CD14-positive monocyte (primary cell): ENCODE results near the gene PCBP3. TPM values are rescaled to one million over a fixed set of nuclear protein-coding genes. Genes with fewer than 3 reads are reported as not detected.

Source experiments
- DNase-seq, 3 donors: peaks; one replicate each; pipeline ENCODE4 v3.0.0-alpha.2; 2011 to 2022
- H2AFZ ChIP-seq: 2 replicates; pipeline ENCODE4 v1.6.0; 2012; ENCODE audit warnings: mild to moderate bottlenecking, low read depth, low read length, inconsistent platforms; ENCODE audit not compliant: insufficient read depth, poor library complexity, severe bottlenecking
- H3K27ac ChIP-seq, 2 donors: 1 replicate in 1 of 2; 2 replicates in 1 of 2; pipeline ENCODE4 v1.5.1; 2012 to 2013; ENCODE audit warnings: low read length in 2 of 2, control low read depth in 1 of 2, inconsistent platforms in 1 of 2, low read depth in 1 of 2, mild to moderate bottlenecking in 1 of 2
- H3K27me3 ChIP-seq, 2 donors: one replicate each; pipeline versions ENCODE4 v1.6.0 to v1.6.1; 2011 to 2013; ENCODE audit warnings: low read length in 2 of 2; ENCODE audit not compliant: control insufficient read depth in 2 of 2, insufficient read depth in 2 of 2
- H3K36me3 ChIP-seq, 2 donors: replicated peaks in 1 of 2; 1 replicate in 1 of 2; 2 replicates in 1 of 2; pipeline versions ENCODE4 v1.5.1 to v1.6.1; 2012 to 2013; ENCODE audit warnings: low read length in 2 of 2, control low read depth in 1 of 2, inconsistent platforms in 1 of 2, mild to moderate bottlenecking in 1 of 2; ENCODE audit not compliant: insufficient read depth in 2 of 2, control insufficient read depth in 1 of 2
- H3K4me1 ChIP-seq, 2 donors: 1 replicate in 1 of 2; 2 replicates in 1 of 2; pipeline versions ENCODE4 v1.5.1 to v1.6.1; 2012 to 2013; ENCODE audit warnings: low read length in 2 of 2, control low read depth in 1 of 2, inconsistent platforms in 1 of 2, mild to moderate bottlenecking in 1 of 2, moderate library complexity in 1 of 2; ENCODE audit not compliant: insufficient read depth in 2 of 2, control insufficient read depth in 1 of 2
- H3K4me2 ChIP-seq: replicated peaks from 2 replicates; pipeline ENCODE3; 2012; ENCODE audit warnings: low read length, moderate library complexity, mild to moderate bottlenecking; ENCODE audit not compliant: poor library complexity, severe bottlenecking; ENCODE audit errors: extremely low read depth
- H3K4me3 ChIP-seq, 3 experiments: fragments of 200-600 bp in 1 of 3; sonication (generic) in 1 of 3; replicated peaks in 1 of 3; 1 replicate in 2 of 3; 2 replicates in 1 of 3; pipeline ENCODE4 v1.5.1; 2011 to 2013; ENCODE audit warnings: low read length in 3 of 3, mild to moderate bottlenecking in 3 of 3, control low read depth in 2 of 3, low read depth in 2 of 3, inconsistent platforms in 1 of 3, moderate library complexity in 1 of 3
- H3K79me2 ChIP-seq: 2 replicates; pipeline ENCODE4 v1.6.0; 2012; ENCODE audit warnings: mild to moderate bottlenecking, control low read depth, inconsistent platforms, low read length, moderate library complexity; ENCODE audit not compliant: insufficient read depth
- H3K9ac ChIP-seq: 2 replicates; pipeline ENCODE4 v1.6.0; 2017; ENCODE audit warnings: low read length, mild to moderate bottlenecking; ENCODE audit not compliant: insufficient read depth, poor library complexity, severe bottlenecking
- H3K9me3 ChIP-seq, 2 donors: replicated peaks in 1 of 2; 1 replicate in 1 of 2; 2 replicates in 1 of 2; pipeline versions ENCODE4 v1.5.1 to v1.6.1; 2012 to 2013; ENCODE audit warnings: low read length in 2 of 2, control low read depth in 1 of 2; ENCODE audit not compliant: control insufficient read depth in 1 of 2, insufficient read depth in 1 of 2
- H4K20me1 ChIP-seq: 2 replicates; pipeline ENCODE4 v1.6.0; 2012; ENCODE audit warnings: mild to moderate bottlenecking, low read length, control low read depth, moderate library complexity; ENCODE audit not compliant: insufficient read depth
- H3K27ac Mint-ChIP-seq, 7 donors: one replicate each; pipeline ENCODE4 v1.8.0; 2020; ENCODE audit warnings: mild to moderate bottlenecking in 7 of 7, mixed read lengths in 7 of 7, moderate library complexity in 6 of 7, inconsistent platforms in 2 of 7
- H3K27me3 Mint-ChIP-seq, 3 donors: one replicate each; pipeline ENCODE4 v1.8.0; 2021 to 2022; ENCODE audit warnings: low read depth in 3 of 3, mild to moderate bottlenecking in 3 of 3, mixed read lengths in 3 of 3, moderate library complexity in 3 of 3, inconsistent platforms in 1 of 3
- H3K36me3 Mint-ChIP-seq, 2 donors: one replicate each; pipeline ENCODE4 v1.8.0; 2020; ENCODE audit warnings: mixed read lengths in 2 of 2, inconsistent platforms in 1 of 2, mild to moderate bottlenecking in 1 of 2
- H3K4me1 Mint-ChIP-seq: one replicate; pipeline ENCODE4 v1.8.0; 2020; ENCODE audit warnings: mild to moderate bottlenecking, mixed read lengths
- H3K4me3 Mint-ChIP-seq, 2 donors: one replicate each; pipeline ENCODE4 v1.8.0; 2020; ENCODE audit warnings: mild to moderate bottlenecking in 2 of 2, mixed read lengths in 2 of 2, moderate library complexity in 1 of 2
- H3K9me3 Mint-ChIP-seq, 7 donors: one replicate each; pipeline ENCODE4 v1.8.0; 2020 to 2022; ENCODE audit warnings: mixed read lengths in 7 of 7, mild to moderate bottlenecking in 6 of 7, moderate library complexity in 6 of 7, inconsistent platforms in 2 of 7
- CTCF ChIP-seq: fragments of 200-600 bp; IDR thresholded peaks from one replicate; pipeline ENCODE4 v1.8.0; 2022; ENCODE audit warnings: antibody characterized with exemption, mild to moderate bottlenecking
- WGBS: methylation state at CpG from one replicate; pipeline ENCODE4 v1.1.5; 2013; ENCODE audit warnings: missing lambda C conversion rate; ENCODE audit not compliant: insufficient coverage; 5-methylcytosine and 5-hydroxymethylcytosine counted together
- intact Hi-C, 2 donors: fragments of 100-400 bp; cut with micrococcal nuclease; formaldehyde crosslinking; loops; one replicate each; pipeline versions ENCODE4 v1.15.0 to v1.15.1; 2023
- polyA plus RNA-seq, 3 donors: library from polyadenylated mRNA; depleted of rRNA in 1 of 3; unstranded in 2 of 3; stranded (reverse) in 1 of 3; fragments of 300-500 nt in 2 of 3; fragments of >200 nt in 1 of 3; fragmentation: Illumina TruSeq in 2 of 3; gene quantifications; 1 replicate in 2 of 3; 2 replicates in 1 of 3; pipeline ENCODE4 v1.2.3, GENCODE V29; 2012 to 2021

The PCBP3 gene
- polyA plus RNA-seq, 3 donors = 0.34 to 0.49 TPM; not detected in 1

GRCh38 chr21:45987121-45987711, 343.7 kb downstream of the PCBP3 start:
- Histone ChIP-seq H3K79me2 (no peaks in the 10 kb centered on the region), H3K4me3 (no peak overlapping the region), H3K4me1 (peaks cover 3 to 4% of the 10 kb centered on the region in 2 donors), H2AFZ (no peak overlapping the region), H3K36me3 (no peaks in the 10 kb centered on the region), H3K27ac (no peak overlapping the region), H4K20me1 (no peaks in the 10 kb centered on the region), H3K4me2 (no peak overlapping the region), H3K9ac (no peak overlapping the region), H3K9me3 (peaks cover 0 to 7% of the 10 kb centered on the region in 2 donors), H3K27me3 (peaks cover 4 to 18% of the 10 kb centered on the region in 2 donors)
- no peak for DNase-seq
- Mint-ChIP-seq H3K4me1 (peaks cover 3% of the 10 kb centered on the region), H3K9me3 (peaks cover 0 to 4% (median 0%) of the 10 kb centered on the region in 7 donors), H3K27me3 (peaks cover 13 to 27% (median 19%) of the 10 kb centered on the region in 3 donors), H3K4me3 (no peak overlapping the region), H3K36me3 (no peaks in the 10 kb centered on the region), H3K27ac (no peak overlapping the region)
- TF ChIP-seq CTCF = no peak
- intact Hi-C loops = no loop called here
- WGBS = 95% methylated on average over 24 of the region's 29 CpGs

GRCh38 chr21:45988366-45989347, 345.1 kb downstream of the PCBP3 start:
- Mint-ChIP-seq H3K9me3 (peaks cover 0 to 4% (median 0%) of the 10 kb centered on the region in 7 donors), H3K27me3 (peaks cover 1 to 15% (median 7%) of the 10 kb centered on the region in 3 donors), H3K36me3 (no peaks in the 10 kb centered on the region), H3K4me3 (no peak overlapping the region), H3K4me1 (no peaks in the 10 kb centered on the region), H3K27ac (no peak overlapping the region)
- TF ChIP-seq CTCF = no peak
- no peaks in the 10 kb centered on the region for H3K9me3 ChIP-seq
- H3K9ac ChIP-seq = no peak overlapping the region
- WGBS = 94% methylated on average over 23 of the region's 36 CpGs
- H3K27ac ChIP-seq = no peak overlapping the region
- no peaks in the 10 kb centered on the region for H3K4me1 ChIP-seq
- intact Hi-C loops = no loop called here
- no peak for DNase-seq
- no peak overlapping the region for H3K4me2 ChIP-seq
- no peak overlapping the region for H2AFZ ChIP-seq
- H3K36me3 ChIP-seq = no peaks in the 10 kb centered on the region
- peaks cover 0 to 5% of the 10 kb centered on the region in 2 donors for H3K27me3 ChIP-seq
- no peak overlapping the region for H3K4me3 ChIP-seq
- H3K79me2 ChIP-seq = no peaks in the 10 kb centered on the region
- no peaks in the 10 kb centered on the region for H4K20me1 ChIP-seq
